SU-DHL-6 (cell line): Measurements from ENCODE around the gene RILPL2.
"Not testable (repeated sequence)": the region's sequence is repeated elsewhere in the genome, so short reads cannot be mapped to it uniquely, and the experiment has no call there.

Source experiments
- CTCF ChIP-seq: fragments of 200-600 bp; sonication (generic); IDR thresholded peaks from one replicate; pipeline ENCODE4 v1.5.1; 2017; ENCODE audit warnings: antibody characterized with exemption, mild to moderate bottlenecking, low read length, moderate library complexity; ENCODE audit not compliant: insufficient read depth, poor library complexity, severe bottlenecking
- EZH2phosphoT487 ChIP-seq: fragments of 200-600 bp; sonication (generic), shearing (Covaris generic); conservative IDR thresholded peaks from 2 replicates; pipeline ENCODE4 v1.6.1; 2018; ENCODE audit warnings: mild to moderate bottlenecking, antibody characterized with exemption, low read length, moderate library complexity, mixed read lengths

DNA sequence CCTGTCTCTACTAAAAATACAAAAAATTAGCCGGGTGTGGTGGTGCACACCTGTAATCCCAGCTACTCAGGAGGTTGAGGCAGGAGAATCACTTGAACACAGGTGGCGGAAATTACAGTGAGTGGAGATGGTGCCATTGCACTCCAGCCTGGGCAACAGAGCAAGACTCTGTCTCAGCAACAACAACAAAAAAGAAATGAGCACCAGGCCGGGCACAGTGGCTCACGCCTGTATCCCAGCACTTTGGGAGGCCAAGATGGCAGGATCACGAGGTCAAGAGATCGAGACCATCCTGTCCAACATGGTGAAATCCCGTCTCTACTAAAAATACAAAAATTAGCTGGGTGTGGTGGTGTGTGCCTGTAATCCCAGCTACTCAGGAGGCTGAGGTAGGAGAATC lies 68.1 kb downstream of the RILPL2 start:
- TF ChIP-seq CTCF, EZH2phosphoT487: not testable (repeated sequence)
